HFFc6 (cell line): ENCODE results near the gene OR10R2. TPM values are rescaled to one million over a fixed set of nuclear protein-coding genes. Genes with fewer than 3 reads are reported as not detected.

Source experiments
- DNase-seq: peaks from one replicate; pipeline ENCODE4 v3.0.0-alpha.2; 2018
- H3K27ac Mint-ChIP-seq: 2 replicates; pipeline ENCODE4 v1.8.0; 2020; ENCODE audit warnings: mild to moderate bottlenecking, mixed read lengths
- H3K27me3 Mint-ChIP-seq: 2 replicates; pipeline ENCODE4 v1.8.0; 2021; ENCODE audit warnings: mild to moderate bottlenecking, moderate library complexity, mixed read lengths; ENCODE audit not compliant: insufficient read depth
- H3K36me3 Mint-ChIP-seq: 2 replicates; pipeline ENCODE4 v1.8.0; 2021; ENCODE audit warnings: low read depth, mixed read lengths
- H3K4me1 Mint-ChIP-seq: 2 replicates; pipeline ENCODE4 v1.8.0; 2020; ENCODE audit warnings: low read depth, mixed read lengths
- H3K4me3 Mint-ChIP-seq: 2 replicates; pipeline ENCODE4 v1.8.0; 2020; ENCODE audit warnings: mild to moderate bottlenecking, moderate library complexity, mixed read lengths
- H3K9me3 Mint-ChIP-seq: 2 replicates; pipeline ENCODE4 v1.8.0; 2020; ENCODE audit warnings: mild to moderate bottlenecking, mixed read lengths
- CTCF ChIP-seq: fragments of 200-600 bp; sonication (generic); IDR thresholded peaks from 2 replicates; pipeline ENCODE4 v1.5.0; 2021; ENCODE audit warnings: antibody characterized with exemption, mild to moderate bottlenecking
- total RNA-seq, 6 experiments: library from RNA; stranded (reverse); fragmentation: NEBNext Ultra II Directional; extraction: Animal tissue kit (Norgen Biotek cat#: 25700); gene quantifications; 2 replicates in 1 of 6; 3 replicates in 5 of 6; pipeline ENCODE4 v1.2.3, GENCODE V29; 2021

Gene OR10R2
- total RNA-seq, 6 experiments from 2014 or later = not detected

- Mint-ChIP-seq H3K4me3 (no peak overlapping the region), H3K27me3 (no peaks in the 10 kb centered on the region)
- TF ChIP-seq CTCF = no peak
Measured at GRCh38 chr1:158509471-158510156, 37.6 kb downstream of the OR10R2 start.

DNA sequence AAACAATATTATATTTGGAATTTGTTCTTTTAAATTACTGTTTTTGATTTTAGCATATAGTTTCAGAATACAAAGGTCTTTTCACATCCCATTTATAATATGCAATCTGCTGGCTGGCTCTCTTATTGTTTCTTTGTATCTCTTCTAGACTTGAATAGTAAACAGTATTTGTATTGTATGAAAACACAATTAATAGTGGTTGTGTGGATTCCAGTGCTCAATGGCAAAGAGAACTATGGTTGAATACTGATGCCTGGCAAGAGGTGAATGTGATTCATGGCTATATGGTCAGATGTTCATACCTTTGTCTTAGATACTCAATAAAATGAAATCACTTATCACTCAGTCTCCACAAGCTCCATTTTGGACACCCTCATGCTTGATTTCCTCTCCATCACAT, 44.9 kb downstream of the OR10R2 start:
- H3K4me1 Mint-ChIP-seq = no peaks in the 10 kb centered on the region
- H3K36me3 Mint-ChIP-seq = no peaks in the 10 kb centered on the region
- H3K9me3 Mint-ChIP-seq = no peaks in the 10 kb centered on the region
- no peak overlapping the region for H3K4me3 Mint-ChIP-seq
- no peak for TF ChIP-seq CTCF
- H3K27ac Mint-ChIP-seq = no peak overlapping the region
- no peaks in the 10 kb centered on the region for H3K27me3 Mint-ChIP-seq
- no peak for DNase-seq

More at GRCh38 chr1:158509471-158510156, 37.6 kb downstream of the OR10R2 start:
- H3K27ac Mint-ChIP-seq = no peak overlapping the region
- no peak for DNase-seq
- no peaks in the 10 kb centered on the region for H3K36me3 Mint-ChIP-seq
- H3K4me1 Mint-ChIP-seq = no peaks in the 10 kb centered on the region
- H3K9me3 Mint-ChIP-seq = peaks cover 15% of the 10 kb centered on the region

- no peaks in the 10 kb centered on the region for H3K4me1 Mint-ChIP-seq
- no peak for DNase-seq
- H3K36me3 Mint-ChIP-seq = no peaks in the 10 kb centered on the region
- no peak for TF ChIP-seq CTCF
- no peak overlapping the region for H3K27ac Mint-ChIP-seq
- no peaks in the 10 kb centered on the region; the same call in 1 of the 2 replicates for H3K27me3 Mint-ChIP-seq
- no peaks in the 10 kb centered on the region; the same call in 1 of the 2 replicates for H3K9me3 Mint-ChIP-seq
- no peak overlapping the region for H3K4me3 Mint-ChIP-seq
Measured at GRCh38 chr1:158520021-158520420, 48.0 kb downstream of the OR10R2 start.

DNA sequence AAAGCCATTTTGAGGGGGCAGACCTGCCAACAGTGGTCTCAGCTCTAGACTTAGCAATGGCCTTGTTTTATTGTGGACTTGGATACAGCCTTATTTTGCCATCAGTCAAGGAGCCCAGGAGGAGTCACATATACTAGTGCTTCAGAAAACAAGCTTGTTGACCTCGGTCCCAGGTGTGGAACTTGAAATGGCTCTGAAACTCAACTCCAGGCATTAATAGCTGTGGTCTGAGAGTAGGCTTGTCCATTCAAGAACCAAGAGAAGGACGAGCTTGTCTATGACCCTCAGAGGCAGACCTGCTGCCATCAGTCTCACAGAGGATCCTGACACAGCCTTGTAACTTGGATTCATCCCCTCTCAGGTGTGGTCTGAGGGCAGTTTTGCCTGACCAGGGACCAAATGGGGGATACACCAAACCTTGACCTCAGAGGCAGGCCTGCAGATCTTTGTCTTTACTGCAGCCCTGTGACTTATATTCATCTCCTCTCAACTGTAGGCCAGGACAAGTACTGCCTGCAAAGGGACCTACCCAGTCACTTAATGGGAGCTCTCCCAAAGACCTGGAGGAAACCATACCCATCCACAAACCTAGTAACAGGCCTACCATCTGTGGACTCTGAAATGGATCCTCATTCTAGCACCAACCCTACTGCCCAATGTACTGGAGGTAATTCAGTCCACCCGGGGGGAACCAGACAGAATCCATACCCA, 49.1 kb downstream of the OR10R2 start:
- H3K27me3 Mint-ChIP-seq = no peaks in the 10 kb centered on the region; the same call in 1 of the 2 replicates
- no peaks in the 10 kb centered on the region; the same call in 1 of the 2 replicates for H3K9me3 Mint-ChIP-seq
- H3K36me3 Mint-ChIP-seq = no peaks in the 10 kb centered on the region
- H3K4me1 Mint-ChIP-seq = no peaks in the 10 kb centered on the region
- TF ChIP-seq CTCF = no peak
- H3K4me3 Mint-ChIP-seq = no peak overlapping the region
- H3K27ac Mint-ChIP-seq = no peak overlapping the region
- DNase-seq = no peak

GRCh38 chr1:158521666-158522058, 49.6 kb downstream of the OR10R2 start:
- H3K4me3 Mint-ChIP-seq = no peak overlapping the region
- no peak for TF ChIP-seq CTCF
- no peaks in the 10 kb centered on the region for H3K4me1 Mint-ChIP-seq
- no peak for DNase-seq
- no peak overlapping the region for H3K27ac Mint-ChIP-seq
- H3K9me3 Mint-ChIP-seq = no peaks in the 10 kb centered on the region; the same call in 1 of the 2 replicates
- no peaks in the 10 kb centered on the region for H3K36me3 Mint-ChIP-seq
- H3K27me3 Mint-ChIP-seq = no peaks in the 10 kb centered on the region; the same call in 1 of the 2 replicates
